Naive thymus-derived CD8-positive, alpha-beta T cell (primary cell): ENCODE results near the gene GPR6. TPM values are rescaled to one million over a fixed set of nuclear protein-coding genes. Genes with fewer than 3 reads are reported as not detected.

Experiments used
- ATAC-seq, 2 donors: fragments of 150-1000 bp; cut with Tn5 transposase in 1 of 2; sonication (Bioruptor Pico), chemical (Tn5 transposase) in 1 of 2; 1 replicate in 1 of 2; 2 replicates in 1 of 2; pipeline ENCODE4 v1.10.0; 2021; ENCODE audit warnings: mild to moderate bottlenecking in 2 of 2, moderate library complexity in 2 of 2
- POLR2A ChIA-PET: fragments of 350-600 bp; sonication (Branson Sonifier 250); formaldehyde crosslinking; loops from one replicate; lab custom pipeline; 2021; ENCODE audit warnings: antibody characterized with exemption; lab: Charles Lee
- DNase-seq, 10 donors: peaks; one replicate each; pipeline versions ENCODE4 v3.0.0 to v3.0.0-alpha.2; 2020 to 2022
- H3K27ac Mint-ChIP-seq, 10 donors: one replicate each; pipeline ENCODE4 v1.8.0; 2020 to 2022; ENCODE audit warnings: mild to moderate bottlenecking in 10 of 10, mixed read lengths in 10 of 10, moderate library complexity in 4 of 10, inconsistent platforms in 1 of 10
- H3K27me3 Mint-ChIP-seq, 5 donors: one replicate each; pipeline ENCODE4 v1.8.0; 2021 to 2022; ENCODE audit warnings: mixed read lengths in 5 of 5
- H3K36me3 Mint-ChIP-seq, 3 donors: one replicate each; pipeline ENCODE4 v1.8.0; 2020 to 2022; ENCODE audit warnings: mixed read lengths in 3 of 3, mild to moderate bottlenecking in 2 of 3, inconsistent platforms in 1 of 3
- H3K4me1 Mint-ChIP-seq, 4 donors: one replicate each; pipeline ENCODE4 v1.8.0; 2021 to 2022; ENCODE audit warnings: mixed read lengths in 4 of 4
- H3K4me3 Mint-ChIP-seq, 10 donors: one replicate each; pipeline ENCODE4 v1.8.0; 2020 to 2022; ENCODE audit warnings: mild to moderate bottlenecking in 10 of 10, mixed read lengths in 10 of 10, moderate library complexity in 6 of 10, inconsistent platforms in 1 of 10
- H3K9me3 Mint-ChIP-seq, 9 donors: one replicate each; pipeline ENCODE4 v1.8.0; 2020 to 2022; ENCODE audit warnings: mixed read lengths in 9 of 9, mild to moderate bottlenecking in 3 of 9, inconsistent platforms in 1 of 9, moderate library complexity in 1 of 9
- polyA plus RNA-seq, 3 donors: library from polyadenylated mRNA; unstranded; fragments of 300-500 nt; fragmentation: Illumina TruSeq; gene quantifications; one replicate each; pipeline ENCODE4 v1.2.3, GENCODE V29; 2021
- total RNA-seq, 8 experiments: library from RNA in 2 of 8; stranded (reverse) in 2 of 8; gene quantifications; one replicate each; pipeline ENCODE4 v1.2.3 and lab custom pipeline; 2021 to 2026

Gene GPR6, protein sequence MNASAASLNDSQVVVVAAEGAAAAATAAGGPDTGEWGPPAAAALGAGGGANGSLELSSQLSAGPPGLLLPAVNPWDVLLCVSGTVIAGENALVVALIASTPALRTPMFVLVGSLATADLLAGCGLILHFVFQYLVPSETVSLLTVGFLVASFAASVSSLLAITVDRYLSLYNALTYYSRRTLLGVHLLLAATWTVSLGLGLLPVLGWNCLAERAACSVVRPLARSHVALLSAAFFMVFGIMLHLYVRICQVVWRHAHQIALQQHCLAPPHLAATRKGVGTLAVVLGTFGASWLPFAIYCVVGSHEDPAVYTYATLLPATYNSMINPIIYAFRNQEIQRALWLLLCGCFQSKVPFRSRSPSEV
- total RNA-seq (not detected), polyA plus RNA-seq (not detected), total RNA-seq (lab: John Stamatoyannopoulos, UW) (0 reads per million in 6 experiments)

DNA sequence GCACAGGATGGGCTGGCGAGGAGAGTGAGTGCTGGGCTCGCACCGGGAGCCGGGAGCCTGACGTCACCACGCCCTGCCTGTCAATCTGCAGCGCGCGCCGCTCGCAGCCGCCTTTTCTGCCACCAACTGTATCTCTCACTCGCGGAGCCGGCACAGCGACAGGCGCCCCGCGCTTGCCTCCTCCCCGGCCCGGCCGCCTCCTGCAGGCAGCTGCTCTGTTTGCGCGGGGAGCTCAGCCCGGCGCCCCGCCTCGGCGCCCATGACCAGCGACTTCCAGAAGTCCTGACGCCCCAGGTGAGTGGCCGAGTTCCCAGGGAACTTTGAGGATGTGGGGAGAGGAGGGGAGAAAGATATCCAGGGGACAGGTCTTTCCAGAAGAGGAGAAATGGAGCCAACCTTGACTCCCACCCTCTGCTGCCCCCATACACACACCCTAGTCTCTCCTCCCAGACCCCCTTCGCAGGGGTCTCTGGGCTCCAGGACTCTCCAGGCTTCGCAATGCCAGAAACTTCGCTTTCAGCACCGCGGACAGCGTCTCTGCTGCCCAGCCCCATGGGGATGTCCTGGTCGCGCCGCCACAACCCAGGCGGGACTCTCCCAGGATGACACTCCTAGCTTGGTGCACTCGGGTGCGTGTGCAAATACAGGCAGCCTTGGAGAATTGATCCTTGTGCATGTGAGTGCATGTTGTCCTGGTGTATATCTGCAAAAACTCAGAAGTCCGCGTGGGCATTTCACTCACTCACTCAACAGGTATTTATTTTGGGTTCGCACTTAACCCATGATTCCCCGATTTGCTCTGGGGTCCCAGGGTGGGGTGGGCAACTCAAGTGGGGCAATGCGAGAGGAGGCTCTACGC lies at the start of gene GPR6:
GPR6 (plus strand) TSS at position 138 of the 859 bp plus-strand sequence. CDS start 802 bp downstream, outside the sequence.
- H3K27ac Mint-ChIP-seq, result no peak within 1 kb of the TSS
- POLR2A ChIA-PET, result no interaction called here
- DNase-seq, result peak in 8 of 10 donors; percentile 14 to 67 (median 42)
- peaks cover 29 to 92% (median 66%) of the 10 kb centered on the region in 5 donors for H3K27me3 Mint-ChIP-seq
- H3K4me3 Mint-ChIP-seq, result no peak within 1 kb of the TSS
- H3K9me3 Mint-ChIP-seq, result peaks cover 0 to 19% (median 4%) of the 10 kb centered on the region in 9 donors
- peaks cover 3 to 11% (median 5%) of the 10 kb centered on the region in 3 donors for H3K36me3 Mint-ChIP-seq
- peak in 1 of 2 donors; percentile 52 for ATAC-seq
- peaks cover 0 to 4% (median 0%) of the 10 kb centered on the region in 4 donors for H3K4me1 Mint-ChIP-seq

DNA sequence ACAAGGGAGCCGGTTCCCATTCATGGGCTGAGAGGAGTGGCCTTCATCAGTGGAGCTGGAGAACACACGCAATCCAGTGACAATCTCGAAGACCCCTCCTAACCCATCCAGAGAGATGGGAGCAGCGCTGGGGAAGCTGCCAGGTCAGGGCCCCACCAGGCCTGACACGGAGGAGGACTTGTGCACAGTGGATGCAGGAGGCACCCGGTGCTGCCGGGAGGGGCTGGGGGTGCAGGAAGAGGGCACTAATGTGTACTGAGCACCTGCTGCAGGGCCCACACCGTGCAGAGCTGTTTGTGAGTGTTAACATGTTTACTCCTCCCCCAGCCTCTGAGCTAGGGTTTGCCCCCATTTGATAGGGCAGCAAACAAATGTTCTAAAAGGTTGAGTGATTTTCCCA lies 43.8 kb upstream of the GPR6 start:
- H3K27ac Mint-ChIP-seq, result no peak overlapping the region
- H3K9me3 Mint-ChIP-seq, result peaks cover 0 to 13% (median 7%) of the 10 kb centered on the region in 9 donors
- ATAC-seq (no peak), DNase-seq (no peak)
- peaks cover 0 to 3% (median 0%) of the 10 kb centered on the region in 5 donors for H3K27me3 Mint-ChIP-seq
- peaks cover 0 to 6% (median 5%) of the 10 kb centered on the region in 3 donors for H3K36me3 Mint-ChIP-seq
- no peak overlapping the region for H3K4me3 Mint-ChIP-seq
- POLR2A ChIA-PET, result no interaction called here
- H3K4me1 Mint-ChIP-seq, result peaks cover 0 to 8% (median 0%) of the 10 kb centered on the region in 4 donors

DNA sequence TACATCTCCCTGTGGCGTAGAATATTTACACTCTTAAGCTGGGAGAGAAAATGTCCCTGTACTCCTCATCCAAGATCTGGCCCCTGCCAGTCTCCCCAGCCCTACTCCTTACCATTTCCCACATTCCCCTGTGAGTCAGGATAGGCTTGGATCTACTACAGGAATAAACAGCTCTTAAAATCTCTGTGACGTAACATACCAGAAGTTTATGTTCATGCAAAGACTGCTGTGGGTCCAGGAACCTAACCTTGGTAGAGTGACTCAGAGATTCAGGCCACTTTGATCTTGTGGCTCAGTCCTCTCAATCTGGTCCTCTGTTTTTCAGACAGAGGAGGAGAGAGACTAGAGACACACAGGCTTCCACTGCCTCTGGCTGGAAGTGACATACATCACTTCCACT lies 38.5 kb upstream of the GPR6 start:
- Mint-ChIP-seq H3K27ac (peak overlapping the region in 1 of 10 donors; percentile 77), H3K36me3 (peaks cover 0 to 6% (median 5%) of the 10 kb centered on the region in 3 donors), H3K27me3 (peaks cover 0 to 10% (median 3%) of the 10 kb centered on the region in 5 donors), H3K4me3 (no peak overlapping the region), H3K9me3 (peaks cover 0 to 12% (median 7%) of the 10 kb centered on the region in 9 donors), H3K4me1 (no peaks in the 10 kb centered on the region)
- ATAC-seq, result no peak
- POLR2A ChIA-PET, result no interaction called here
- no peak for DNase-seq

DNA sequence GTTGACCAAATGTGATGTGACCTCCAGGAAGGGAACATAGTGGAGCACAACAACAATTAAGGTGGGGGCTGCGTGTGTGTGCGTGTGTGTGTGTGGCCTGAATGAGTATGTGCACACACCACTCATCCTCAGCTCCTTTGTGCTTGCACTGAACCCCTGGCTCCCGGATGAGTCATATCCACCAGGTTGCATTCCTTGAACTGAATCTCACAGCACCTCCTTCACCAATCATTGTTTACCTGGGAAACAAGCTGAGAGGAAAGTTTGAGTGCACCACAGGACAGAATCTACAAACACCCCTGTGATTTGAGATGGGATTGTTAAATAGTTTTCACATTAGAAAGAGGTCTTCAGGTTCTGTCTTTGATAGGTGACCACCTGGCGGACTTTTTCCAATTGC lies 33.7 kb upstream of the GPR6 start:
- H3K4me1 Mint-ChIP-seq, result no peaks in the 10 kb centered on the region
- H3K27me3 Mint-ChIP-seq, result peaks cover 0 to 24% (median 12%) of the 10 kb centered on the region in 5 donors
- POLR2A ChIA-PET, result no interaction called here

DNA sequence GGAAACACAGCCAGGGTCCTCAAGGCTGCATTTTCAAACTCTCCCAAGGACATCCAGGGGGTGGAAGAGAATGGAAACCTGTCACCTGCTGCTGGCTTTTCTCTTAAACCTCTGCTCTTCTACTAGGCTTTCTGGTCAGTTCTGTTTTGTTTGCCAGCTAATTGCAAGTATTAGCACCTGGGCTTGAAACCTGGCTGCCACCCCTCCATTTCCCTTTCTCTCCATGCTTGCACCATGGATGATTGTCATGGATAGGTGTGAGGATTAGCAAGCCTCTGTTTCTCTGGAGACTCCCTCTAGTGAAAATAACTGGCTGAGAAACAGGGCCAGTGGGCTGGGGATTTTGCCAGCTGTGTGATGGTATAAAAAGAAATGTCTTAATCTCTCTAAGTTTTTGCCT lies 33.0 kb upstream of the GPR6 start:
- ATAC-seq (no peak), DNase-seq (no peak)
- peaks cover 0 to 28% (median 12%) of the 10 kb centered on the region in 5 donors for H3K27me3 Mint-ChIP-seq
- no peak overlapping the region for H3K4me3 Mint-ChIP-seq
- no peaks in the 10 kb centered on the region for H3K36me3 Mint-ChIP-seq
- peaks cover 0 to 6% (median 0%) of the 10 kb centered on the region in 9 donors for H3K9me3 Mint-ChIP-seq
- H3K4me1 Mint-ChIP-seq, result no peaks in the 10 kb centered on the region
- no peak overlapping the region for H3K27ac Mint-ChIP-seq
- POLR2A ChIA-PET, result no interaction called here

More for the DNA sequence above, 33.7 kb upstream of the GPR6 start:
- no peaks in the 10 kb centered on the region for H3K9me3 Mint-ChIP-seq
- no peaks in the 10 kb centered on the region for H3K36me3 Mint-ChIP-seq
- ATAC-seq, result no peak
- H3K4me3 Mint-ChIP-seq, result no peak overlapping the region
- H3K27ac Mint-ChIP-seq, result no peak overlapping the region
- DNase-seq, result no peak

DNA sequence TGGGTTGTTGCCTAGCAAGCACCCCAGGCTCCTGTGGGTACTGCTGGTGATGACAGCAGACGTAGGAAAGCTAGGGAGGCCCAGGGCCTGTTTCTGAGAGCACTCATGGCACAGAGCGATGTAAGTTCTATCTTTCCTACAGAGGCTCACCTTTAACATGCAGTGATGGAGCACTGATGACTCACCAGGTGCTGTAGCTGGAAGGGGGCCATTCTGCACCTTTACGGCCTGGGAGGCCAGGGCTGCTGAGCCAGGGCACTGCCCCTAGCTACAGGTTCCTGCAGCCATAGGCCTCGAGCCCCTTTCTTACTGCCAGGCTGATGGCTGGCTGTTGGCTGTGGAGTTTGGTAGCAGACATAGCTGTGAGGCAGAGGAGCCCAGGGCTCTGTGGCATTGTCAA lies 31.1 kb upstream of the GPR6 start:
- H3K36me3 Mint-ChIP-seq, result no peaks in the 10 kb centered on the region
- H3K27ac Mint-ChIP-seq, result no peak overlapping the region
- ATAC-seq (no peak), DNase-seq (no peak)
- no peaks in the 10 kb centered on the region for H3K4me1 Mint-ChIP-seq
- peaks cover 0 to 28% (median 8%) of the 10 kb centered on the region in 5 donors for H3K27me3 Mint-ChIP-seq
- peaks cover 0 to 6% (median 0%) of the 10 kb centered on the region in 9 donors for H3K9me3 Mint-ChIP-seq
- H3K4me3 Mint-ChIP-seq, result no peak overlapping the region
- POLR2A ChIA-PET, result interaction anchor here (0.7 kb wide), 1 partner anchor 233 kb away, joined by 3 read pairs; the partner anchor contains the start of gene WASF1

DNA sequence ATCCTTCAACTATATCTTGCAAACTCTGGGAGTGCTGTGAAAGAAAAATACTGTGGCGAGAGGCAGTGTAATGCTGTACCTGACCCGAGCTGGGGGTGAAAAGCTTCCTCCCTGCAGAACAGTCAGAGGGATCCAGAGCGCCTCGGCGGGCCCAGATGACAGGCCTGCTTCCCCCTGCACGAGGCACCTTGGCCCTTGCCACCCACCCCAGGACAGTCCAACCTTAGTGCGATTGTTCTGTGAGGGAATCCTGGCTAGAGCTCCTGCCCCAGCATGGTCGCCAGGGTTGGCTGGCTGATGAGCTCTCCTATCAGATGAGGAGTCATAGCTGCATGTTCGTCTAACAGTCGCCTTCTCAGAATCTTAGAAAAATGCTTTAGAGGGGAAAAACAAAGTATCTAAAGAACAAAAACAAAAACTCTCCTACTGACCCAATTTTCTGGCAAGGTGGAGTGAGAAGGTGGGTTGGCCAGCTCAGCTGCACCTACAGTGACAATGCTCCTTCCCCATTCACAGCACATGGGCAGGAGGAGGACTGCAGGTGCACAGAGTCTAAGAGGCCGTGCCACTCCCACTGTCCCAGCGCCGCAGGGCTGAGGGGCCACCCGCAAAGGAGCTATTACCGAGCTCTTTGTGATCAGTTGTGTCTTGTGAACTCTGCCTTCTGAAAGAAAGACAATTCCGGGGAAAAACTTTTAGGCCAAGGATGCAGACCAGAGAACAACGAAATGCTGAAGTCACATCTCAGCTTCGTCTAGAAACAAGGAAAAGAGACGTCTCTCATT lies 28.6 kb upstream of the GPR6 start:
- no peak overlapping the region for H3K27ac Mint-ChIP-seq
- H3K36me3 Mint-ChIP-seq, result peaks cover 0 to 1% (median 0%) of the 10 kb centered on the region in 3 donors
- no peaks in the 10 kb centered on the region for H3K4me1 Mint-ChIP-seq
- no peak for ATAC-seq
- H3K9me3 Mint-ChIP-seq, result peaks cover 0 to 6% (median 0%) of the 10 kb centered on the region in 9 donors
- POLR2A ChIA-PET, result no interaction called here
- no peak for DNase-seq
- H3K4me3 Mint-ChIP-seq, result no peak overlapping the region
- H3K27me3 Mint-ChIP-seq, result peaks cover 0 to 18% (median 4%) of the 10 kb centered on the region in 5 donors

DNA sequence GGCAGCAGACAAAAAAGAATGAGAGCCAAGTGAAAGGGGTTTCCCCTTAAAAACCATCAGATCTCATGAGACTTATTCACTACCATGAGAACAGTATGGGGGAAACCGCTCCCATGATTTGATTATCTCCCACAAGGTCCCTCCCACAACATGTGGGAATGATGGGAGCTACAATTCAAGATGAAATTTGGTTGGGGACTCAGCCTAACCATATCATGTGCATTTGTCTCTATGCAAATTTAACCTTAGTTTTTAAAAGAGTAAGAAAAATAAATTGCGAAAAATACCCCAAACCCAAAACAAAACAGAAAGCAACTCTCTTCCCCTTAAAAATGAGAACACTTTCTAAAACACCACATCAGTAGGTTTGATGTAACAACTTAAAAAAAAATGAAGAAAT lies 22.6 kb upstream of the GPR6 start:
- POLR2A ChIA-PET, result no interaction called here
- ATAC-seq, result no peak
- Mint-ChIP-seq H3K36me3 (peaks cover 0 to 9% (median 0%) of the 10 kb centered on the region in 3 donors), H3K27me3 (peaks cover 0 to 9% (median 2%) of the 10 kb centered on the region in 5 donors), H3K27ac (peak overlapping the region in 1 of 10 donors; percentile 70), H3K9me3 (peaks cover 0 to 10% (median 3%) of the 10 kb centered on the region in 9 donors), H3K4me3 (no peak overlapping the region), H3K4me1 (no peaks in the 10 kb centered on the region)
- no peak for DNase-seq

DNA sequence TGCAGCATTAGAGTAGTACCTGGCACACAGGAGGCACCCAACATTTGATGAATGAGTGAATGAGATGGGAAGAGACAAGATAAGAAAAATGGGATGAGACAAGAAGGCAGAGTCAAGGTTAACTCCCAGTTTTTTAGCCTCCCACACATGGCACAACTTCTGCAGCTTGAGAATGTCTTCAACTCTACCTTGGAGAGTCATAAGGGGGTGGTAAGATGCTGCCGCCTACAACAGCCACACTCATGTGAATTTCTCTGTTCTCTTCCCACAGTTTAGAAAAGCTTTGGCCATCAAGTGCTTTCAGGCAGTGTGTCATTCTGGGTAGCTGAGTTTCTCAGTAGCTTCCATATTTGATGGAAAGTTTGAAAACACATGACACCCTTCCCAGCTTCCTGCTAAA lies 19.5 kb upstream of the GPR6 start:
- H3K4me1 Mint-ChIP-seq, result no peaks in the 10 kb centered on the region
- no peak overlapping the region for H3K27ac Mint-ChIP-seq
- peaks cover 0 to 14% (median 4%) of the 10 kb centered on the region in 5 donors for H3K27me3 Mint-ChIP-seq
- no peak for DNase-seq
- ATAC-seq, result no peak
- POLR2A ChIA-PET, result no interaction called here
- H3K4me3 Mint-ChIP-seq, result no peak overlapping the region
- H3K36me3 Mint-ChIP-seq, result peaks cover 0 to 9% (median 0%) of the 10 kb centered on the region in 3 donors
- peaks cover 0 to 10% (median 3%) of the 10 kb centered on the region in 9 donors for H3K9me3 Mint-ChIP-seq

DNA sequence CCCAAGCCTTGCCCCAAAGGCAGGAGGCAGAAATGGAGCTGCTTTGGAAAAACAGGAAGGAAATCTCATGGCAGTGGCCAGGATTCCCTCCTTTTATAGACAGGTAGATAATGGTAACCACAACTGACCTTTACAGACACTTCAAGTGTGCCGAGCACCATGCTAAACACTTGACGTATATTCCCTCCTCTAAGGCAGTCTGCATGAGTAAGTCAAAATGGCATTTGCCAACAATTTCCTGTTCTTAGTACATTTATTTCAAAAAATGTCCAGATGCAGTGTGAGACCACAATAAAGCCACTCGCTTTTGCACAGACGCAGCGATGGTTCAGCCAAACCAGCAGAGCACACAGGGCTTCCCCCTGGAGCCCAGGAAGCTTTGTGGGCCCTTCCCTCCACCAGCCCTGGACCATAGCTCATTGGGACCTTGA lies 16.5 kb upstream of the GPR6 start:
- DNase-seq, result no peak
- H3K4me3 Mint-ChIP-seq, result no peak overlapping the region
- H3K9me3 Mint-ChIP-seq, result peaks cover 0 to 4% (median 0%) of the 10 kb centered on the region in 9 donors
- H3K36me3 Mint-ChIP-seq, result peaks cover 0 to 1% (median 0%) of the 10 kb centered on the region in 3 donors
- ATAC-seq, result no peak
- no peak overlapping the region for H3K27ac Mint-ChIP-seq
- peaks cover 0 to 10% (median 4%) of the 10 kb centered on the region in 5 donors for H3K27me3 Mint-ChIP-seq
- no peaks in the 10 kb centered on the region for H3K4me1 Mint-ChIP-seq
- POLR2A ChIA-PET, result no interaction called here

DNA sequence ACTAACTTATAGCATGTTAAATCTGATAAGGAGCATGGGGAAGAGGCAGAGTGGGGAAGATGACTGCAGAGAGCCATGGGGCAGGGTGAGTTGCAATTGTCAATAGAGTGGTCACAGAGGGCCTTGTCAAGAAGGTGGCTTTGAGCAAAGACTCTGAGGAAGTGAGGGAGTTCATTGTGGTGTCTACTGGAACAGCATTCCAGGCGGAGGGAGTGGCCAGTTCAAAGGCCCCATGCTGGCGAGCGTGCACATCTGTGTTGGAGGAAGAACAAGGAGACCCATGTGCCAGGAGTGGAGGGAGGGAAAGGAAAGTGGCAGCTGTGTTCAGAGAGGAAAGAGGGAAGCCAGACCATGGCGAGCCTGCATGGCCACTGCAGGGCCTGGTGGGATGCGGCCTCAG lies 15.8 kb upstream of the GPR6 start:
- POLR2A ChIA-PET, result no interaction called here
- H3K36me3 Mint-ChIP-seq, result peaks cover 0 to 1% (median 0%) of the 10 kb centered on the region in 3 donors
- peak overlapping the region in 1 of 10 donors; percentile 78 for H3K27ac Mint-ChIP-seq
- peaks cover 0 to 8% (median 4%) of the 10 kb centered on the region in 5 donors for H3K27me3 Mint-ChIP-seq
- DNase-seq, result no peak
- H3K4me3 Mint-ChIP-seq, result no peak overlapping the region
- no peak for ATAC-seq
- H3K4me1 Mint-ChIP-seq, result no peaks in the 10 kb centered on the region
- H3K9me3 Mint-ChIP-seq, result peaks cover 0 to 4% (median 0%) of the 10 kb centered on the region in 9 donors
